ENCODE measurements around the gene XXYLT1.

XXYLT1 gene

DNA sequence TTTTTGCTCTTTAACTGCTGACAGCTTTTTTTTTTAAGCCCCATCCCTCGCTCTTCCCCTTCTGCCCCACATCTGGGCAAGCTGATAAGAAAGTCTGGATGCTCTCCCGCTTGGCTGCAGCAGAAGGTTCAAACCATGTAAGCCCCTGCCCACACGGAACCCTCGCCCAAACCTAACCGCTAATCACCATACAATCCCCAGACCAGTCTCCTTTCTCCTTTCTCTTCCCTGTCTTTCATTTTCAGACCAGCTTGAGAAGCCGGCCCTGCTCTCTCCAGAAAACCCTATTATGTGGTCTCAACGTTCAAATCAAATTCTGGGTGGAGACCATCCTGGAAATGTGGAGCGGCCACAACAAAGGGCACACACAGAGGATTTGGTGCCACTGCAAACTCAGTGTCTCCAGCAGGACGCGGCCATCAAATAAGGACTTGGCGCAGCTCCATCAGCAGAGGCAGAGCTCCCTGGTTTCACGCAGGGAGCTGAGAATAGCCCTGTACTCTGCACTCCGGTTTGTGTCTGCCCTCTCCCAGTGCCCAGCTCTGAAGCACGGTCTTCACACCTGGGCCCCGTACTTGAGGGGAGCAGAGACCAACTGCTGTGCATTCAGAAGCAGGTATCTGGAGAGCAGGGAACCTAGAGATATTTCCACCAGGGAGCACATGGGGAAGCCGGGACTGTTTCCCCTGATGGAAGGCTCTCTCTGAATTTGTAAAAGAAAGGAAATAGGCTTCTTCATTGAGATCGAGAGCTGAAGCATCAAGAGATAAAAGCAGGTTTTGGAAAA, 92.6 kb downstream of the XXYLT1 start:
- no peak for TF ChIP-seq CTCF (IDR thresholded peaks at IDR 0.05; ENCODE audit: low read depth, low read length)
- H3K4me3 ChIP-seq (replicated peaks in 1 of 2; ENCODE audit: low read depth in 2 of 2, low read length in 2 of 2): no peak overlapping the region
- DNase-seq (ENCODE audit: low read depth in 2 of 2): no peak

DNA sequence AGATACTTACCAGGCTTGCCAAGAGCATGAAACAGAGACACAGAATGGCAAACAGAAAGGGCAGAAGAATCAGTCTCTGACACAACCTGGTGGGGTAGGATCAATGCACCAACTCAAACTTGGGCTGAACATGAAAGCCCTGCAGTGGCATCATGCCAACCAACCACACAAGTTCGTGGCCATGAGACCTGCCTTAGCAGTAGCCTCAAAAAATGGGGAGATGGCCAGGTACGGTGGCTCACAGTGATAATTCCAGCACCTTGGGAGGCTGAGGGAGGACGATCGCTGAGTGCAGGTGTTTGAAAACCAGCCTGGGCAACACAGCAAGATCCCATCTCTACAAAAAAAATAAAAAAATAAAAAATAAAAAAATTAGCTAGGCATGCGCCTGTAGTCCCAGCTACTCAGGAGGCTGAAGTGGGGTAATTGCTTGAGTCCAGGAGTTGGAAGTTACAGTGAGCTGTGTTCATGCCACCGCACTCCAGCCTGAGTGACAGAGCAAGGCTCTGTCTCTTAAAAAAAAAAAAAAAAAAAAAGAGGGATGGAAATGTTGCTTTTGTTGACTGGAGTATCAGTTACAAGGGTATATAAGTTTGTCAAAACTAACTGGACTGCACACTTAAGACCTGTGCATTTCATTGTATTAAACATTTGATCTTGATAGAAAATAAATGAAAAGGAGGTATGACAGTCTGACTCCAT, 93.4 kb downstream of the XXYLT1 start:
- TF ChIP-seq CTCF (IDR thresholded peaks at IDR 0.05; ENCODE audit: low read depth, low read length): no peak
- DNase-seq (ENCODE audit: low read depth in 2 of 2): no peak
- H3K4me3 ChIP-seq (replicated peaks in 1 of 2; ENCODE audit: low read depth in 2 of 2, low read length in 2 of 2): no peak overlapping the region

DNA sequence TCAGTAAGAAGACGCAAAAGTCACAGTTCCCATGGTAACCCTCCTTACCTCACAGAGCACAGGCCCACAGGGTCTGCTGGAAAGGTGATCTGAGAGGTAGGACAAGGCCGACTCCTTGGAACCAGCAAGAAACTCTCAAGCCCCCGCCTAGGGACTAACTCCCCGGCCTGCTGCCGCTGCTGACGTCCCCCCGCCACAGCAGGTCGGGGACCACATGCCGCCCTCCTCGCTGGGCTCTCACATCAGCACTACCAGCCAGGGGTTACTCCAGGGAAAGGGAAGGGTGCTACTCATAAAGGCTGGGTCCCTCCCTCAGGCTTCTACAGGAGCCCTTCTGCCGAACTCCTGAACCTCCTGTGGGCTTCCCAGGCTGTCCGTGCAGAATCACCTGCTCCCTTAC, 94.2 kb downstream of the XXYLT1 start:
- H3K4me3 ChIP-seq (replicated peaks in 1 of 2; ENCODE audit: low read depth in 2 of 2, low read length in 2 of 2): no peak overlapping the region
- TF ChIP-seq CTCF (IDR thresholded peaks at IDR 0.05; ENCODE audit: low read depth, low read length): no peak
- DNase-seq (ENCODE audit: low read depth in 2 of 2): no peak

GRCh38 chr3:195175476-195176337, 95.3 kb downstream of the XXYLT1 start:
- no peak for TF ChIP-seq CTCF (IDR thresholded peaks at IDR 0.05; ENCODE audit: low read depth, low read length)
- no peak for DNase-seq (ENCODE audit: low read depth in 2 of 2)
- H3K4me3 ChIP-seq (replicated peaks in 1 of 2; ENCODE audit: low read depth in 2 of 2, low read length in 2 of 2): no peak overlapping the region

DNA sequence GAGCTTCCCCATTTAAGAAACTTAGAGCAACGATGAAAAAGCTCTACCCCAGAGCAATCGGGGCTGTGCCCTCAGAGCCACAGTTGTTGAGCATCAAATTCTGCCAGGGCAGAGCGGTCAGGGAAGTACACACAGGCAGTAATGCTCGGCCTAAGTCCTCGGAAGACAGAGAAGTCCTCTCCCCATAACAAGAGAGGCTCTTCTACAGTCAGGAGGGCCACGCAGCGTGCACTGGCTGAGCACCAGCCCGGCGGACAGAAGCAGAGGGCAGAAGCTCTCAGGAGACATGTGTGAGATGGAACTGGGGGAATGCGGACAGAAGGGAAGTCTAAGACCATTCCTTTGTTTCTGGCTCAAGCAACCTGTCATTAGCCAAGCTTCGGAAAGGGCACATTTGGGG, 95.9 kb downstream of the XXYLT1 start:
- no peak for TF ChIP-seq CTCF (IDR thresholded peaks at IDR 0.05; ENCODE audit: low read depth, low read length)
- no peak overlapping the region for H3K4me3 ChIP-seq (replicated peaks in 1 of 2; ENCODE audit: low read depth in 2 of 2, low read length in 2 of 2)
- no peak for DNase-seq (ENCODE audit: low read depth in 2 of 2)

DNA sequence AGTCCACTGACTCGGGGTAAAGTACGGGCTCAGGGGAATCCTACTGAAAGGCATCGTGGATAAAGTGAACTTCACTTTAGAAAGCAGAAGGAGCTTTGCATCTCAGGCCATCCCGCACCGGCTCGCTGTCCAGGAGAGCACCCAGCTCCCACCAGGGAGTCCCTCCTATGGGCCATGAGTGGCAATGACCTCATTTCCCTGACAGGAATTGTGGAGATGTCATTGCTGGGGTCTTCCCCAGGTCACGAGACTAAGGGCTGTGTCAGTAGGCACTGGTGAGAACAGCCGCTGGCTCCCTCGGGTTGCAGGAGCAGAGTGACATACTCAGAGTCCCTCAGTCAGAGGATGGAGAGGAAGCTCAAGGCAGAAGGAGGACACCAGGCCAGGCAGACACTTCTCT, 97.3 kb downstream of the XXYLT1 start:
- no peak for DNase-seq (ENCODE audit: low read depth in 2 of 2)
- TF ChIP-seq CTCF (IDR thresholded peaks at IDR 0.05; ENCODE audit: low read depth, low read length): no peak
- no peak overlapping the region for H3K4me3 ChIP-seq (replicated peaks in 1 of 2; ENCODE audit: low read depth in 2 of 2, low read length in 2 of 2)

Data from cardiac fibroblast (primary cell).